ENCODE data around the gene RANBP1.
"Not testable (repeated sequence)": the region's sequence is repeated elsewhere in the genome, so short reads cannot be mapped to it uniquely, and the experiment has no call there.

DNA sequence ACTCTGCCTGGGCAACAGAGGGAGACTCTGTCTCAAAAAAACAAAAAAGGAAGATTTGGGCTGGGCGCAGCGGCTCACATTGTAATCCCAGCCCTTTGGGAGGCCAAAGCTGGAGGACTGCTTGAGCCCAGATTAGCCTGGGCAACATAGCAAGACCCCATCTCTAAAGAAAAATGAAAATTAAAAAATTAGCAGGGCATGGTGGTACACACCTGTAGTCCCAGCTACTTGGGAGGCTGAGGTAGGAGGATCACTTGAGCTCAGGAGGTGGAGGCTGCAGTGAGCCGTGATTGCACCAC is 48.6 kb upstream of the RANBP1 start:
- TF ChIP-seq, protein P1, sequence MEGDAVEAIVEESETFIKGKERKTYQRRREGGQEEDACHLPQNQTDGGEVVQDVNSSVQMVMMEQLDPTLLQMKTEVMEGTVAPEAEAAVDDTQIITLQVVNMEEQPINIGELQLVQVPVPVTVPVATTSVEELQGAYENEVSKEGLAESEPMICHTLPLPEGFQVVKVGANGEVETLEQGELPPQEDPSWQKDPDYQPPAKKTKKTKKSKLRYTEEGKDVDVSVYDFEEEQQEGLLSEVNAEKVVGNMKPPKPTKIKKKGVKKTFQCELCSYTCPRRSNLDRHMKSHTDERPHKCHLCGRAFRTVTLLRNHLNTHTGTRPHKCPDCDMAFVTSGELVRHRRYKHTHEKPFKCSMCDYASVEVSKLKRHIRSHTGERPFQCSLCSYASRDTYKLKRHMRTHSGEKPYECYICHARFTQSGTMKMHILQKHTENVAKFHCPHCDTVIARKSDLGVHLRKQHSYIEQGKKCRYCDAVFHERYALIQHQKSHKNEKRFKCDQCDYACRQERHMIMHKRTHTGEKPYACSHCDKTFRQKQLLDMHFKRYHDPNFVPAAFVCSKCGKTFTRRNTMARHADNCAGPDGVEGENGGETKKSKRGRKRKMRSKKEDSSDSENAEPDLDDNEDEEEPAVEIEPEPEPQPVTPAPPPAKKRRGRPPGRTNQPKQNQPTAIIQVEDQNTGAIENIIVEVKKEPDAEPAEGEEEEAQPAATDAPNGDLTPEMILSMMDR (IDR thresholded peaks at IDR 0.05): not testable (repeated sequence)
- TF ChIP-seq EZH2 (IDR thresholded peaks at IDR 0.05; ENCODE audit: borderline replicate concordance, insufficient read depth, low read depth, low read length, poor library complexity, severe bottlenecking): not testable (repeated sequence)
